Measurements from ENCODE around the gene FAT3. TPM values are rescaled to one million over a fixed set of nuclear protein-coding genes. Genes with fewer than 3 reads are reported as not detected.

FAT3 gene
- total and polyA plus RNA-seq, 2 experiments from 2014 or later, result 1.8 to 15.9 TPM

DNA sequence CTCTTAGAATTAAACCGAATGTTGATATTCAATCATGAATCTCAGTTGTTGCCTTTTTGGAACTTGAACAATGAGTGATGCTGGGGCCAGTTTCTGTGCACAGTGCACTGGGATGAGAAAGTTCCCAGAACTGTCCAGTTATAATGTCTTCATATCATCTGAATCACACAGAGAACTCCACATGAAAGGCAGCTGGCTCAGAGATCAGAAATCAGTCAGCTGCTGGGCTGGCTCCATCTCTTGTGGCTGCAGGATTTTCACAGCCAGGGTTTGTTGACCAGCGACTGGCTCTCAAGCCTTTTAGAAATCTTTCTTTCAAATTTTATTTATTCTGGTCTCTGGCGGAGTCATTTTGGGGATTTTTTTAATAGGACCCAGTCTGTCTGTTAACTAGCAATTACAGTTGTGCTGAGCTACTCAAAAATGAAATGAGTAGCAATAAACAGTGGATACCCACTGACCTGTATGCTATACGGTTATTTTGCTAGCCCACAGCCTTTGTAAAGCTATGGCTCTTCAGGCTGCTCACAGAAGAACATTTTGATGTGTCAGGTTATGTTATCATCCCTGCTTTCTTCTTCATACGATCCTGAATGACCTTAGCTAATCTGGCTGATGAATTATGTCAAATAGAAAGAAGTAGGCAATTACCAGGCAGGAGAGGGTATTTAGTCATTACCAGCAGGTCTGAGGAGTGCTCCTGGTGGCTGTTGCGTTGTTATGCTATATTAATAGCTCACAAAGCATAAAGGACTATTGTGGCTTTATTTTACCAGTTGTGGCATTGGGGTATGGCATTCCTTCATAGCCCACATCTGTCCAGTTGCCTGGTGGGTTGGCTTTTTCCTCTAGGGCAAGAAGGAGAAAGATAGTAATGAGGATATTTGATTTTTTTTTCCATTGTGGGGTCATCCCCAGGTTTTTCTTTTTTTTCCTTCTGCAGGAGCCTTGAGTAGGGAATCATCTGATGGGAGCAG is 3.6 kb downstream of the FAT3 start:
- Histone ChIP-seq H3K79me2 (peaks cover 9% of the 10 kb centered on the region), H3K4me1 (ENCODE audit: insufficient read depth) (peaks cover 7% of the 10 kb centered on the region), H3K36me3 (replicated peaks; ENCODE audit: insufficient read depth, low read depth) (no peaks in the 10 kb centered on the region), H3K4me3 (no peak overlapping the region), H4K20me1 (ENCODE audit: insufficient read depth, poor library complexity, severe bottlenecking) (no peaks in the 10 kb centered on the region), H3K9me3 (ENCODE audit: low read depth) (no peaks in the 10 kb centered on the region), H2AFZ (no peak overlapping the region), H3K27me3 (peaks cover 60% of the 10 kb centered on the region), H3K9me2 (replicated peaks; ENCODE audit: insufficient read depth) (no peaks in the 10 kb centered on the region), H3K4me2 (peak overlapping the region; percentile 95), H3K27ac (no peak overlapping the region)
- WGBS (ENCODE audit: low lambda C conversion rate, missing lambda C conversion rate), result 65% methylated on average over 6 of the region's 6 CpGs
- TF ChIP-seq EZH2phosphoT487 (IDR thresholded peaks at IDR 0.05; ENCODE audit: low read depth, severe bottlenecking, unreplicated experiment) (no peak), EZH2 (IDR thresholded peaks at IDR 0.05; ENCODE audit: borderline replicate concordance) (no peak)
- TF ChIP-seq, protein P1, sequence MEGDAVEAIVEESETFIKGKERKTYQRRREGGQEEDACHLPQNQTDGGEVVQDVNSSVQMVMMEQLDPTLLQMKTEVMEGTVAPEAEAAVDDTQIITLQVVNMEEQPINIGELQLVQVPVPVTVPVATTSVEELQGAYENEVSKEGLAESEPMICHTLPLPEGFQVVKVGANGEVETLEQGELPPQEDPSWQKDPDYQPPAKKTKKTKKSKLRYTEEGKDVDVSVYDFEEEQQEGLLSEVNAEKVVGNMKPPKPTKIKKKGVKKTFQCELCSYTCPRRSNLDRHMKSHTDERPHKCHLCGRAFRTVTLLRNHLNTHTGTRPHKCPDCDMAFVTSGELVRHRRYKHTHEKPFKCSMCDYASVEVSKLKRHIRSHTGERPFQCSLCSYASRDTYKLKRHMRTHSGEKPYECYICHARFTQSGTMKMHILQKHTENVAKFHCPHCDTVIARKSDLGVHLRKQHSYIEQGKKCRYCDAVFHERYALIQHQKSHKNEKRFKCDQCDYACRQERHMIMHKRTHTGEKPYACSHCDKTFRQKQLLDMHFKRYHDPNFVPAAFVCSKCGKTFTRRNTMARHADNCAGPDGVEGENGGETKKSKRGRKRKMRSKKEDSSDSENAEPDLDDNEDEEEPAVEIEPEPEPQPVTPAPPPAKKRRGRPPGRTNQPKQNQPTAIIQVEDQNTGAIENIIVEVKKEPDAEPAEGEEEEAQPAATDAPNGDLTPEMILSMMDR (IDR thresholded peaks at IDR 0.05; ENCODE audit: poor library complexity), result no peak
- DNase-seq (ENCODE audit: low spot score), result no peak

DNA sequence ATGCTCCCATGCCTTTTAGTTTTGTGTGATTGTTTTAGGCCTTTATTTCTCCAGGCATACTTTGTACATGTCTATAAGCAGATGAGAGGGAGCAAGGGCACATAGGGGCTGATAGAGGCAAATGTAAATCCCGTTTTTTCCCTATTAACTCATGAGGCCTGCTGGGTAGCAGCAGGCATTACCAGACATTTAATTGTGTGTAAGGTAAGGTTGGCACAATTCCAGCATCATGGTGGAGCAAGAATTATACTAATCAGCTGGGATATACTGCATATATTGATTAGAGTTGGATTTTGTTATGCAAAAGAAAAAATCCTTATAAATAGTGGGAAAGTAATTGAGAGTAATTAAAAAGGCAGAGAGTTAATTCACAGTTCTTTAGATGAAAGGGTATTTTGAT is 12.2 kb downstream of the FAT3 start:
- Histone ChIP-seq H4K20me1 (ENCODE audit: insufficient read depth, poor library complexity, severe bottlenecking) (no peaks in the 10 kb centered on the region), H3K36me3 (replicated peaks; ENCODE audit: insufficient read depth, low read depth) (no peaks in the 10 kb centered on the region), H3K27me3 (no peaks in the 10 kb centered on the region), H3K4me1 (ENCODE audit: insufficient read depth) (no peaks in the 10 kb centered on the region), H3K9me2 (replicated peaks; ENCODE audit: insufficient read depth) (no peaks in the 10 kb centered on the region), H3K27ac (no peak overlapping the region), H3K79me2 (no peaks in the 10 kb centered on the region), H3K4me3 (no peak overlapping the region), H3K4me2 (no peak overlapping the region), H3K9me3 (ENCODE audit: low read depth) (no peaks in the 10 kb centered on the region), H2AFZ (no peak overlapping the region)
- no peak for DNase-seq (ENCODE audit: low spot score)
- WGBS (ENCODE audit: low lambda C conversion rate, missing lambda C conversion rate), result 73% methylated on average over 1 of the region's 1 CpG
- TF ChIP-seq EZH2phosphoT487 (IDR thresholded peaks at IDR 0.05; ENCODE audit: low read depth, severe bottlenecking, unreplicated experiment), result no peak
- TF ChIP-seq, protein P1 (IDR thresholded peaks at IDR 0.05; ENCODE audit: poor library complexity), result no peak
- no peak for TF ChIP-seq EZH2 (IDR thresholded peaks at IDR 0.05; ENCODE audit: borderline replicate concordance)

DNA sequence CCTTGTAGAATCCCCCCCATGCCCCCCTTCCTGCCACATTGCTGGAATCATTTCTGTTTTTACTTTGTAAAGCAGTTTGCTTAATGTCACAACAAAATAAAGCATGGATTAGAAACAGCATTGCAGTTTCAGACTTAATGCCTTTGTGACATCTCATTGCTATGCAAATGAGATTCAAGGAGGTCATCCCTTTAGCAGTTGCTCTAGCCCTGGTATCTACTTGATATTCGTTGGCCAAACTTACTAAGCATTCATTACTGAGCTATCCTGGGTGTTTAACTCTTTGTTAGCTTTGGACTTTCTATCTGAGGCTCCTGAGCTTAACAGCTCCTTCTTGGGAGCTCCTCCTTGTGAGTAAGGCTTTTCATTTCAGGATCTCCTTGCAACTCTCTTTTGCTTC is 16.3 kb downstream of the FAT3 start:
- WGBS (ENCODE audit: low lambda C conversion rate, missing lambda C conversion rate), result 18% methylated on average over 1 of the region's 1 CpG
- Histone ChIP-seq H4K20me1 (ENCODE audit: insufficient read depth, poor library complexity, severe bottlenecking) (peaks cover 2% of the 10 kb centered on the region), H3K9me2 (replicated peaks; ENCODE audit: insufficient read depth) (no peaks in the 10 kb centered on the region), H3K4me3 (no peak overlapping the region), H3K4me1 (ENCODE audit: insufficient read depth) (no peaks in the 10 kb centered on the region), H3K27ac (no peak overlapping the region), H3K4me2 (no peak overlapping the region), H3K27me3 (no peaks in the 10 kb centered on the region), H3K36me3 (replicated peaks; ENCODE audit: insufficient read depth, low read depth) (no peaks in the 10 kb centered on the region), H3K9me3 (ENCODE audit: low read depth) (no peaks in the 10 kb centered on the region), H3K79me2 (no peaks in the 10 kb centered on the region), H2AFZ (no peak overlapping the region)
- TF ChIP-seq, protein P1 (IDR thresholded peaks at IDR 0.05; ENCODE audit: poor library complexity), result no peak
- no peak for DNase-seq (ENCODE audit: low spot score)
